ENCODE results near the gene MYRIP. TPM values are rescaled to one million over a fixed set of nuclear protein-coding genes. Genes with fewer than 3 reads are reported as not detected.

MYRIP gene
- total and polyA plus RNA-seq, 4 experiments from 2014 or later, result not detected

DNA sequence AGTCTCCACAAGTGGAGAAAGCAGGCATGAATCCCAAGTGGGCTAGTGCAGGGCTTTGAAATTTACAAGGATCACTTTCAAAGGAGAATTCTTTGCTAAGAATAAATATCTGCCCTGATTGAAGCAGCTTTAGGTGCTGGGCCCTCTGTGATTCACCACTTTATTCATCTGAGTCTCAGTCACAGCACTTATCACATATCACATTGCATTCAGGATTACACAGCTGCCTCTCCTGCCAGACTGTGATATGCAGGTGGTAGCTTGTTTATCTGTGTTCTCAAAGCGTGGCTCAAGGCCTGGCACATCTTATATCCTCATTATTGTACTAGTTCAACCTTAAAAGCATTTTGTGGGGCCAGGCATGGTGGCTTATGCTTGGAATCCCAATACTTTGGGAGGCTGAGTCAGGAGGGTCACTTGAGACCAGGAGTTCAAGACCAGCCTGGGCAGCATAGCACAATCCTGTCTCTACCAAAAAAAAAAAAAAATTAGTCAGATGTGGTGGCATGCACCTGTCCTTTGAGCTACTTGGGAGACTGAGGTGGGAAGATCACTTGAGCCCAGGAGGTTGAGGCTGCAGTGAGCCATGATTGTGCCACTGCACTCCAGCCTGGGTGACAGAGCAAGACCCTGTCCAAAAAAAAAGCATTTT, 343.2 kb downstream of the MYRIP start:
- Mint-ChIP-seq H3K36me3 (no peaks in the 10 kb centered on the region), H3K27ac (no peak overlapping the region), H3K27me3 (peaks cover 2 to 4% of the 10 kb centered on the region in 2 donors), H3K4me1 (no peaks in the 10 kb centered on the region), H3K9me3 (peaks cover 0 to 10% (median 0%) of the 10 kb centered on the region in 8 donors), H3K4me3 (no peak overlapping the region)
- Histone ChIP-seq H3K36me3 (ENCODE audit: insufficient read depth, low read length) (no peaks in the 10 kb centered on the region), H3K4me1 (ENCODE audit: insufficient read depth, low read length) (no peaks in the 10 kb centered on the region), H3K27me3 (ENCODE audit: insufficient read depth, low read length) (no peaks in the 10 kb centered on the region), H3K9me3 (ENCODE audit: control insufficient read depth in 1 of 2, low read length in 2 of 2) (no peaks in the 10 kb centered on the region), H3K27ac (ENCODE audit: low read depth, low read length) (no peak overlapping the region), H3K4me3 (ENCODE audit: low read length in 2 of 2) (no peak overlapping the region)
- CTCF ChIA-PET (ENCODE audit: partially characterized antibody), result no interaction called here
- POLR2A ChIA-PET (ENCODE audit: partially characterized antibody), result no interaction called here
- no peak for DNase-seq
- intact Hi-C loops (cut with micrococcal nuclease), result no loop called here

DNA sequence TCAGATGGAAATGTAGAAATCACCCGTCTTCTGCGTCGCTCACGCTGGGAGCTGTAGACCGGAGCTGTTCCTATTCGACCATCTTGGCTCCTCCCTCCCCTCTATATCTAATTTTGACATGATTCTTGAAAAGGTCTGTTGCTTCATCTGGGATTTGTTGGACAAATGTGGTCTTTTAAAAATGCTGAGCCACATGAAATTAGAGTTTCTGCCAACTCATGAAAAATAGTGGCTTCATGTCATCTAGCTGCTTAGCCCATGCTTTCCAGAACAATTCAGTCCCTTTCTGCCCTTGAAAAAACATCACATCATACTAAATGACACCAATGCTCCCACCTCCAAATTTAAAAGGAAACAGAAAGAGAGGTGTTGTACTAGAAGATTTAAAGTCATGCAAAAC, 351.5 kb downstream of the MYRIP start:
- no peak overlapping the region for H3K27ac Mint-ChIP-seq
- peaks cover 0 to 17% (median 12%) of the 10 kb centered on the region in 8 donors for H3K9me3 Mint-ChIP-seq
- no peak overlapping the region for H3K4me3 ChIP-seq (ENCODE audit: low read length in 2 of 2)
- H3K36me3 ChIP-seq (ENCODE audit: insufficient read depth, low read length), result no peaks in the 10 kb centered on the region
- H3K4me1 ChIP-seq (ENCODE audit: insufficient read depth, low read length), result no peaks in the 10 kb centered on the region
- H3K9me3 ChIP-seq (ENCODE audit: control insufficient read depth in 1 of 2, low read length in 2 of 2), result no peaks in the 10 kb centered on the region
- peaks cover 9 to 10% of the 10 kb centered on the region in 2 donors for H3K27me3 Mint-ChIP-seq
- ChIA-PET POLR2A (ENCODE audit: partially characterized antibody) (no interaction called here), CTCF (ENCODE audit: partially characterized antibody) (no interaction called here)
- H3K4me3 Mint-ChIP-seq, result no peak overlapping the region
- H3K36me3 Mint-ChIP-seq, result peaks cover 0 to 3% of the 10 kb centered on the region in 2 donors
- H3K27me3 ChIP-seq (ENCODE audit: insufficient read depth, low read length), result no peaks in the 10 kb centered on the region
- DNase-seq, result no peak
- intact Hi-C loops (cut with micrococcal nuclease), result no loop called here
- H3K4me1 Mint-ChIP-seq, result no peaks in the 10 kb centered on the region
- H3K27ac ChIP-seq (ENCODE audit: low read depth, low read length), result no peak overlapping the region

DNA sequence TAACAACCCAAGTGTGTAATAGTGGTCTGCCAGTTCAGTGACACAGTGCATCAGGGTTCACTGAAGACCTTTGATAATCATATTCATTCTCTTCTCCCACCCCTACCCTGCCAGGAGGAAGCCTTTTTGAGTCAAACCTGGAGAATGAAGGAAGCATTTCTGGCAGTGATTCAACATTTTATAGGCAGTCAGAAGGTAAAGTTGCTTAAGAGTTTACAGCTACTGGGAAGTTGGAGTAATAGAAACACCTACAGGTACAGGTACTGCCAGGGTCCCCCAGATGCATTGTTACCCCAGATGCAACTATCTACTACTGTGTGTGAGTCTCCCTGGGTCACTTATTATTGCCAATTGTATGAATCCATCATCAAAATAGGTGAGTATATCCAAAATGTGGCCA, 353.2 kb downstream of the MYRIP start:
- no peaks in the 10 kb centered on the region for H3K36me3 ChIP-seq (ENCODE audit: insufficient read depth, low read length)
- POLR2A ChIA-PET (ENCODE audit: partially characterized antibody), result no interaction called here
- no peaks in the 10 kb centered on the region for H3K27me3 ChIP-seq (ENCODE audit: insufficient read depth, low read length)
- no peaks in the 10 kb centered on the region for H3K4me1 Mint-ChIP-seq
- H3K27me3 Mint-ChIP-seq, result peaks cover 11 to 15% of the 10 kb centered on the region in 2 donors
- CTCF ChIA-PET (ENCODE audit: partially characterized antibody), result no interaction called here
- no peaks in the 10 kb centered on the region for H3K4me1 ChIP-seq (ENCODE audit: insufficient read depth, low read length)
- intact Hi-C loops (cut with micrococcal nuclease), result no loop called here
- no peak overlapping the region for H3K27ac Mint-ChIP-seq
- H3K9me3 Mint-ChIP-seq, result peaks cover 0 to 17% (median 12%) of the 10 kb centered on the region in 8 donors
- no peak overlapping the region for H3K4me3 Mint-ChIP-seq
- H3K4me3 ChIP-seq (ENCODE audit: low read length in 2 of 2), result no peak overlapping the region
- peaks cover 0 to 3% of the 10 kb centered on the region in 2 donors for H3K36me3 Mint-ChIP-seq
- DNase-seq, result no peak
- H3K9me3 ChIP-seq (ENCODE audit: control insufficient read depth in 1 of 2, low read length in 2 of 2), result no peaks in the 10 kb centered on the region
- no peak overlapping the region for H3K27ac ChIP-seq (ENCODE audit: low read depth, low read length)

DNA sequence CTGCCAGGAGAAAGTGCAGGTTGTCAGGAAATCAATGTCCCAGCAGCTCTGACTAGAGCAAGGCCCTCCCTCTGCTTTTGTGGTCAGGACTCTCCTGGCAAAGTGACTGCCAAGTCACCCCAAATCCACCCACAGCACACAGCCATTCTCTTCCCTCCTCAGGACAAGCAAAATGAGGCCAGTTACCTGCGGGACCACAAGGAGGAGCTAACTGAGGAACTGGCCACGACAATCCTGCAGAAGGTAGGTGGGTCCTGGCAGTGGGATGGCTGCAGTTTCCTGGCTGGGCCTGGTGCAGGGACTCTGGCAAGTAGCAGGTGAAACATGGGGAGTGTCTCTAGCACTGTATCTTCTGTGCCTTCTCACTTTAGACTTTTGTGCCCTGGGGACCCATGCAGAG, 357.6 kb downstream of the MYRIP start:
- peaks cover 0 to 4% (median 3%) of the 10 kb centered on the region in 4 donors for H3K4me1 Mint-ChIP-seq
- intact Hi-C loops (cut with micrococcal nuclease), result no loop called here
- no peak overlapping the region for H3K4me3 Mint-ChIP-seq
- peaks cover 13 to 18% of the 10 kb centered on the region in 2 donors for H3K27me3 Mint-ChIP-seq
- Histone ChIP-seq H3K9me3 (ENCODE audit: control insufficient read depth in 1 of 2, low read length in 2 of 2) (no peaks in the 10 kb centered on the region), H3K27ac (ENCODE audit: low read depth, low read length) (no peak overlapping the region), H3K4me3 (ENCODE audit: low read length in 2 of 2) (no peak overlapping the region), H3K36me3 (ENCODE audit: insufficient read depth, low read length) (no peaks in the 10 kb centered on the region), H3K27me3 (ENCODE audit: insufficient read depth, low read length) (no peaks in the 10 kb centered on the region), H3K4me1 (ENCODE audit: insufficient read depth, low read length) (no peaks in the 10 kb centered on the region)
- ChIA-PET CTCF (ENCODE audit: partially characterized antibody) (interaction anchor here (9.2 kb wide), 1 partner anchor 13 kb away, joined by 53 read pairs; no protein-coding TSS in a partner anchor), POLR2A (ENCODE audit: partially characterized antibody) (no interaction called here)
- no peaks in the 10 kb centered on the region for H3K36me3 Mint-ChIP-seq
- DNase-seq, result no peak
- peaks cover 0 to 1% (median 0%) of the 10 kb centered on the region in 8 donors for H3K9me3 Mint-ChIP-seq
- no peak overlapping the region for H3K27ac Mint-ChIP-seq

DNA sequence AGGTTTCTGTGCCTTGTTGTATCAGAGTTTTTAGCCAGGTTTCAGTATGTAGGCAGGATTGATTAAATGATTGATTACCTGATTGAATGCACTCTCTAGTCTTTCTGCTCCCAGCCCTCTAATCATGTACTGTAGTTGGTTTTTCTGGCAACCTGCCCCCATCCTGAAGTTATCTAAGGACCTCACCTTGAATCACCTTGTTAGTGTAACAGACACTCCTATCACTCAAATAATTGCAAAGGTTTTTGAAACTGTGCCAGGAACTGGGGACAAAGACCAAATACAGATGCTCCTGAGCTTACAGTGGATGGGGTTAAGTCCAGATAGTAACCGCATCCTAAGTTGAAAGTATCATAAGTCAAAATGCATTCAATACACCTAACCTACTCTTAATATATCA, 358.5 kb downstream of the MYRIP start:
- H3K4me3 Mint-ChIP-seq, result no peak overlapping the region
- ChIA-PET POLR2A (ENCODE audit: partially characterized antibody) (no interaction called here), CTCF (ENCODE audit: partially characterized antibody) (interaction anchor here (1.0 to 9.2 kb wide), 2 partner anchors 12 to 24 kb away, joined by 3 to 53 read pairs; no protein-coding TSS in a partner anchor)
- H3K9me3 Mint-ChIP-seq, result no peaks in the 10 kb centered on the region
- Histone ChIP-seq H3K4me3 (ENCODE audit: low read length in 2 of 2) (no peak overlapping the region), H3K36me3 (ENCODE audit: insufficient read depth, low read length) (no peaks in the 10 kb centered on the region), H3K9me3 (ENCODE audit: control insufficient read depth in 1 of 2, low read length in 2 of 2) (no peaks in the 10 kb centered on the region), H3K27me3 (ENCODE audit: insufficient read depth, low read length) (no peaks in the 10 kb centered on the region), H3K4me1 (ENCODE audit: insufficient read depth, low read length) (no peaks in the 10 kb centered on the region), H3K27ac (ENCODE audit: low read depth, low read length) (no peak overlapping the region)
- H3K27ac Mint-ChIP-seq, result no peak overlapping the region
- peaks cover 0 to 4% (median 3%) of the 10 kb centered on the region in 4 donors for H3K4me1 Mint-ChIP-seq
- DNase-seq, result no peak
- no peaks in the 10 kb centered on the region for H3K36me3 Mint-ChIP-seq
- H3K27me3 Mint-ChIP-seq, result peaks cover 13 to 22% of the 10 kb centered on the region in 2 donors
- intact Hi-C loops (cut with micrococcal nuclease), result no loop called here

DNA sequence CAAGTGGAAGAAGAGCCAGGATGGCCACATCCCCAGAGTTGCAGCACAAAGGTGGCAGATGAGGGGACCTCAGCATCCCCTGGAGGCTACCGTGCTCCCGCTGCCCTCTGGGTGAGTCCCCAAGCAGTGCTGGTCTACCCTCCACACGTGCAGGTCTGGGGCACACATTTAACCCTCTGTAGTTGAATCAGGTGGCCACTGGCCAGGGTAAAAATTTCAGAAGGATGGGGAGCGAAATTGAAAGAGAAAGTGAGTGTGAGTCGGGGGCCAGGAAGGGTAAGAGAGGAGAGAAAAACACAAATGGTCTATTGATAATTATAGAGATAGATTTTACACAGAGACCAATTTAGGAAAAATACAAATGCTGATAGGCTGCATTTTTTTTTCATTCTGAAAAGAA, 360.6 kb downstream of the MYRIP start:
- H3K27ac ChIP-seq (ENCODE audit: low read depth, low read length), result no peak overlapping the region
- intact Hi-C loops (cut with micrococcal nuclease), result no loop called here
- peak overlapping the region in 1 of 7 donors; percentile 33 for H3K27ac Mint-ChIP-seq
- peaks cover 0 to 4% (median 3%) of the 10 kb centered on the region in 4 donors for H3K4me1 Mint-ChIP-seq
- POLR2A ChIA-PET (ENCODE audit: partially characterized antibody), result no interaction called here
- no peaks in the 10 kb centered on the region for H3K27me3 ChIP-seq (ENCODE audit: insufficient read depth, low read length)
- H3K9me3 ChIP-seq (ENCODE audit: control insufficient read depth in 1 of 2, low read length in 2 of 2), result no peaks in the 10 kb centered on the region
- DNase-seq, result no peak
- no peaks in the 10 kb centered on the region for H3K36me3 ChIP-seq (ENCODE audit: insufficient read depth, low read length)
- H3K9me3 Mint-ChIP-seq, result no peaks in the 10 kb centered on the region
- H3K27me3 Mint-ChIP-seq, result peaks cover 11 to 17% of the 10 kb centered on the region in 2 donors
- H3K4me3 Mint-ChIP-seq, result peak overlapping the region in 3 of 8 donors; percentile 4 to 43 (median 24)
- no peak overlapping the region for H3K4me3 ChIP-seq (ENCODE audit: low read length in 2 of 2)
- CTCF ChIA-PET (ENCODE audit: partially characterized antibody), result interaction anchor here (1.1 to 9.2 kb wide), 2 partner anchors 10 to 22 kb away, joined by 3 to 53 read pairs; no protein-coding TSS in a partner anchor
- no peaks in the 10 kb centered on the region for H3K4me1 ChIP-seq (ENCODE audit: insufficient read depth, low read length)
- H3K36me3 Mint-ChIP-seq, result no peaks in the 10 kb centered on the region

DNA sequence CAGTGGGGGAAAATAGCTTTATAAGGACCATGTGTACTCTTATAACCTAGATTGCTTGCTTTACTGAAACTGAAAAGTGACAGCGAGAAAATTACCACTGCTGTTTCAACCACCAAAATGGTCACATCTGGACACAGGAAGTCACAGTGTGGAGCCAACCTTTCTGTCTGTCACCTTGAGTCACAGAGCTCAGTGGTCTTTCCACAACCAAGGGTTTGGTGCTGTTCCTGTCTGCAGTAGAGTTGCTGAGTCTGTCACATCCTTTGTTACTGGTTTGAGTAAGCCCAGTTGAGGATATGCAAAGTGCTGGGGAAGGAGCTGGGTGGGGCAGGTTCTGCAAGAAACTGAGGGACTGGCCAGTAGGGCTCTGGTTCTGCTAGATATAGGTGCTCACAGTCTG, 361.0 kb downstream of the MYRIP start:
- no peaks in the 10 kb centered on the region for H3K36me3 Mint-ChIP-seq
- Histone ChIP-seq H3K36me3 (ENCODE audit: insufficient read depth, low read length) (no peaks in the 10 kb centered on the region), H3K9me3 (ENCODE audit: control insufficient read depth in 1 of 2, low read length in 2 of 2) (no peaks in the 10 kb centered on the region), H3K4me3 (ENCODE audit: low read length in 2 of 2) (no peak overlapping the region), H3K27ac (ENCODE audit: low read depth, low read length) (no peak overlapping the region), H3K27me3 (ENCODE audit: insufficient read depth, low read length) (no peaks in the 10 kb centered on the region), H3K4me1 (ENCODE audit: insufficient read depth, low read length) (no peaks in the 10 kb centered on the region)
- no peaks in the 10 kb centered on the region for H3K9me3 Mint-ChIP-seq
- peaks cover 11 to 19% of the 10 kb centered on the region in 2 donors for H3K27me3 Mint-ChIP-seq
- DNase-seq, result no peak
- ChIA-PET POLR2A (ENCODE audit: partially characterized antibody) (no interaction called here), CTCF (ENCODE audit: partially characterized antibody) (interaction anchor here (1.1 to 9.2 kb wide), 2 partner anchors 10 to 21 kb away, joined by 3 to 53 read pairs; no protein-coding TSS in a partner anchor)
- H3K4me3 Mint-ChIP-seq, result no peak overlapping the region
- peak overlapping the region in 1 of 7 donors; percentile 33 for H3K27ac Mint-ChIP-seq
- peaks cover 0 to 4% (median 3%) of the 10 kb centered on the region in 4 donors for H3K4me1 Mint-ChIP-seq
- intact Hi-C loops (cut with micrococcal nuclease), result no loop called here

Data from CD4-positive, alpha-beta memory T cell (primary cell).